ENCODE measurements around the gene RETREG3. TPM values are rescaled to one million over a fixed set of nuclear protein-coding genes. Genes with fewer than 3 reads are reported as not detected.

Gene RETREG3
- total RNA-seq, 4 donors from 2014 or later: 50.6 to 65.8 (median 54.4) TPM

GRCh38 chr17:42573095-42573494, 36.1 kb downstream of the RETREG3 start:
- no peaks in the 10 kb centered on the region for H3K27me3 ChIP-seq
- TF ChIP-seq POLR2AphosphoS5 (IDR thresholded peaks at IDR 0.05) (no peak), EP300 (IDR thresholded peaks at IDR 0.05) (no peak), CTCF (IDR thresholded peaks at IDR 0.05) (no peak), POLR2A (IDR thresholded peaks at IDR 0.05) (no peak)
- no peaks in the 10 kb centered on the region for H3K9me3 ChIP-seq
- no peak overlapping the region for H3K4me3 ChIP-seq
- H3K27ac ChIP-seq: no peak overlapping the region
- no peak for ATAC-seq
- peaks cover 0 to 27% (median 10%) of the 10 kb centered on the region in 3 donors for H3K4me1 ChIP-seq
- peaks cover 0 to 71% of the 10 kb centered on the region in 2 donors for H3K36me3 ChIP-seq
- 72 to 80% methylated on average over 1 to 4 of the region's 4 CpGs for WGBS, 2 donors (ENCODE audit: low coverage in 1 of 2)

- ATAC-seq: no peak
- Histone ChIP-seq H3K4me1 (peaks cover 0 to 26% (median 12%) of the 10 kb centered on the region in 3 donors), H3K36me3 (peaks cover 0 to 71% of the 10 kb centered on the region in 2 donors), H3K27ac (no peak overlapping the region), H3K9me3 (no peaks in the 10 kb centered on the region), H3K27me3 (no peaks in the 10 kb centered on the region), H3K4me3 (no peak overlapping the region)
- TF ChIP-seq EP300 (IDR thresholded peaks at IDR 0.05) (no peak), CTCF (IDR thresholded peaks at IDR 0.05) (no peak)
- WGBS, 2 donors (ENCODE audit: low coverage in 1 of 2): 53 to 70% methylated on average over 6 to 9 of the region's 12 CpGs
These were observed 37.5 kb downstream of the RETREG3 start for GRCh38 chr17:42571435-42572225.

GRCh38 chr17:42568341-42569111, 40.6 kb downstream of the RETREG3 start:
- H3K27me3 ChIP-seq: no peaks in the 10 kb centered on the region
- no peak for ATAC-seq
- H3K4me1 ChIP-seq: peaks cover 0 to 50% (median 27%) of the 10 kb centered on the region in 3 donors
- H3K36me3 ChIP-seq: peaks cover 0 to 80% of the 10 kb centered on the region in 2 donors
- no peak overlapping the region for H3K4me3 ChIP-seq
- 80% methylated on average over 5 of the region's 14 CpGs; no CpG with 5 or more reads in 1 of the 2 donors for WGBS, 2 donors (ENCODE audit: low coverage in 1 of 2)
- no peak for TF ChIP-seq POLR2AphosphoS5 (IDR thresholded peaks at IDR 0.05)
- TF ChIP-seq POLR2A (IDR thresholded peaks at IDR 0.05): no peak
- no peak for TF ChIP-seq CTCF (IDR thresholded peaks at IDR 0.05)
- TF ChIP-seq EP300 (IDR thresholded peaks at IDR 0.05): no peak
- H3K27ac ChIP-seq: peak overlapping the region in 3 of 4 donors; percentile 26 to 95 (median 94)
- no peaks in the 10 kb centered on the region for H3K9me3 ChIP-seq

GRCh38 chr17:42566883-42567573, 42.1 kb downstream of the RETREG3 start, which contains the start of gene MLX:
Gene MLX, plus strand, starts transcription at chr17:42567100. Its CDS starts 25 bp downstream, at chr17:42567125.
- peaks cover 0 to 61% (median 37%) of the 10 kb centered on the region in 3 donors for H3K4me1 ChIP-seq
- peak; percentile 88 for ATAC-seq
- peaks cover 0 to 66% of the 10 kb centered on the region in 2 donors for H3K36me3 ChIP-seq

More at GRCh38 chr17:42566883-42567573, 42.1 kb downstream of the RETREG3 start, which contains the start of gene MLX:
- WGBS, 2 donors (ENCODE audit: low coverage in 1 of 2): 0% methylated on average over 16 of the region's 72 CpGs; no CpG with 5 or more reads in 1 of the 2 donors
- no peaks in the 10 kb centered on the region for H3K27me3 ChIP-seq
- H3K9me3 ChIP-seq: no peaks in the 10 kb centered on the region
- peak within 1 kb of the TSS; percentile 90 to 98 (median 94) for H3K27ac ChIP-seq
- peak; percentile 40 to 61 for TF ChIP-seq POLR2A (IDR thresholded peaks at IDR 0.05)
- no peak for TF ChIP-seq EP300 (IDR thresholded peaks at IDR 0.05)
- TF ChIP-seq POLR2AphosphoS5 (IDR thresholded peaks at IDR 0.05): peak; percentile 66
- peak in 1 of 4 experiments; percentile 17 for TF ChIP-seq CTCF (IDR thresholded peaks at IDR 0.05)
- peak within 1 kb of the TSS; percentile 82 to 91 for H3K4me3 ChIP-seq
